Heart right ventricle (tissue), 16 donors: ENCODE data around the gene SREBF2. TPM values are rescaled to one million over a fixed set of nuclear protein-coding genes. Genes with fewer than 3 reads are reported as not detected.
"Not testable (repeated sequence)": the region's sequence is repeated elsewhere in the genome, so short reads cannot be mapped to it uniquely, and the experiment has no call there.

Experiments used
- ATAC-seq, 8 donors: fragments of 200-7000 bp; cut with Tn5 transposase; one replicate each; pipeline ENCODE4 v1.9.1; 2020; ENCODE audit warnings: mild to moderate bottlenecking in 8 of 8, moderate library complexity in 8 of 8, moderate number of reproducible peaks in 1 of 8
- DNase-seq, 2 donors: peaks; one replicate each; pipeline ENCODE4 v3.0.0-alpha.2; 2020
- H3K27ac ChIP-seq, 10 donors: fragments of 200-600 bp; sonication (generic) in 2 of 10; one replicate each; pipeline versions ENCODE4 v1.5.0 to v1.8.0; 2020 to 2022; ENCODE audit warnings: mild to moderate bottlenecking in 3 of 10
- H3K27me3 ChIP-seq, 7 donors: fragments of 200-600 bp; one replicate each; pipeline ENCODE4 v1.8.0; 2021 to 2022; ENCODE audit warnings: mild to moderate bottlenecking in 2 of 7
- H3K36me3 ChIP-seq, 9 donors: fragments of 200-600 bp; sonication (generic) in 1 of 9; one replicate each; pipeline versions ENCODE4 v1.5.0 to v1.8.0; 2020 to 2022; ENCODE audit warnings: mild to moderate bottlenecking in 2 of 9
- H3K4me1 ChIP-seq, 9 donors: fragments of 200-600 bp; sonication (generic) in 1 of 9; one replicate each; pipeline versions ENCODE4 v1.5.0 to v1.8.0; 2020 to 2022; ENCODE audit warnings: mild to moderate bottlenecking in 4 of 9
- H3K4me3 ChIP-seq, 10 donors: fragments of 200-600 bp; sonication (generic) in 2 of 10; one replicate each; pipeline versions ENCODE4 v1.5.0 to v1.8.0; 2020 to 2022; ENCODE audit warnings: mild to moderate bottlenecking in 7 of 10, moderate library complexity in 2 of 10
- H3K9me3 ChIP-seq, 11 donors: fragments of 200-600 bp in 10 of 11; sonication (generic) in 2 of 11; one replicate each; pipeline versions ENCODE4 v1.5.0 to v1.8.0; 2013 to 2022; ENCODE audit warnings: mild to moderate bottlenecking in 2 of 11, control low read depth in 1 of 11, moderate library complexity in 1 of 11
- CTCF ChIP-seq, 9 donors: fragments of 200-600 bp; sonication (generic) in 2 of 9; IDR thresholded peaks; one replicate each; pipeline versions ENCODE4 v1.5.0 to v1.8.0; 2021 to 2022; ENCODE audit warnings: antibody characterized with exemption in 9 of 9, mild to moderate bottlenecking in 5 of 9, moderate library complexity in 1 of 9
- whole genome bisulfite sequencing, 2 donors: extraction: QIAGEN DNeasy Blood & Tissue Kit; methylation state at CpG; one replicate each; pipeline ENCODE4 v1.1.7; 2013; ENCODE audit warnings: inconsistent platforms in 1 of 2; 5-methylcytosine and 5-hydroxymethylcytosine counted together
- intact Hi-C, 10 donors: fragments of 100-400 bp; cut with DNase I; formaldehyde crosslinking; loops; one replicate each; pipeline versions ENCODE4 v1.11.1 to v1.14.2; 2022
- polyA plus RNA-seq, 2 donors: library from polyadenylated mRNA; stranded (reverse); fragments of 200-250 nt; gene quantifications; one replicate each; pipeline ENCODE4 v1.2.3, GENCODE V29; 2013
- total RNA-seq, 10 donors: library from RNA; stranded (reverse); fragmentation: NEBNext Ultra II Directional in 3 of 10; extraction: Animal tissue kit (Norgen Biotek cat#: 25700) in 3 of 10; gene quantifications; one replicate each; pipeline versions ENCODE4 v1.2.1 to v1.2.4, GENCODE V29; 2021 to 2023
- donor health status: Arrhythmogenic right ventricular cardiomyopathy.
- donor health status: ischemic (EF 13 %, LVEDD 7.1; RV severe dilation, severe dysfunction).
- donor health status: healthy with polysubstance abuse.
- donor health status: DM: no; HTN: yes; CAD: no.
- donor health status: DM: no; HTN: no; CAD: no.
- donor health status: ischemic (EF 25% LVEDD 6.9; RV normal size, moderate dysfunction).
- donor health status: ischemic (EF 25% LVEDD 5.7; RV mildly dilated, moderate dysfunction).
- donor health status: healthy.
- donor health status: DM: yes; HTN: yes; CAD: no.
- donor health status: Ischemic cardiomyopathy.
- donor health status: ischemic (EF 35%, LVEDD 5.7; RV mildly dilated, moderate dysfunction).
- donor health status: nonischemic (EF 11% LVEDD 7.7; RV severe dilation, severe dysfunction).
- donor health status: DM: yes; HTN: yes; CAD: no.
- donor health status: PGD.
- donor health status: ischemic (EF 29% LVEDD 5.4; RV normal size, mild dysfunction).
- donor health status: nonischemic (EF 23%, LVEDD 6.1; RV moderate dilation, normal function).

SREBF2 gene
- total and polyA plus RNA-seq, 12 donors = 37.5 to 94.3 (median 71.3) TPM

GRCh38 chr22:41947424-41948080, 114.6 kb downstream of the SREBF2 start:
- peak overlapping the region in 9 of 10 donors; percentile 42 to 87 (median 66) for H3K4me3 ChIP-seq
- peaks cover 0 to 15% (median 0%) of the 10 kb centered on the region in 7 donors for H3K27me3 ChIP-seq
- intact Hi-C loops = no loop called here
- ATAC-seq (no peak), DNase-seq (no peak)
- no peaks in the 10 kb centered on the region for H3K36me3 ChIP-seq
- H3K4me1 ChIP-seq = peaks cover 0 to 24% (median 13%) of the 10 kb centered on the region in 9 donors
- peak overlapping the region in 2 of 10 donors; percentile 62 to 71 for H3K27ac ChIP-seq
- no peak for TF ChIP-seq CTCF (IDR thresholded peaks at IDR 0.05)
- 73 to 74% methylated on average over 21 of the region's 21 CpGs for WGBS, 2 donors
- no peaks in the 10 kb centered on the region for H3K9me3 ChIP-seq

- no peaks in the 10 kb centered on the region for H3K9me3 ChIP-seq
- peaks cover 0 to 24% (median 13%) of the 10 kb centered on the region in 9 donors for H3K4me1 ChIP-seq
- H3K27me3 ChIP-seq = peaks cover 0 to 15% (median 0%) of the 10 kb centered on the region in 7 donors
- DNase-seq = no peak
- no peaks in the 10 kb centered on the region for H3K36me3 ChIP-seq
- intact Hi-C loops = no loop called here
- no peak for TF ChIP-seq CTCF (IDR thresholded peaks at IDR 0.05)
- 94 to 96% methylated on average over 2 of the region's 2 CpGs for WGBS, 2 donors
- no peak overlapping the region for H3K4me3 ChIP-seq
- no peak for ATAC-seq
- H3K27ac ChIP-seq = no peak overlapping the region
Observed at GRCh38 chr22:41948142-41948541, 115.2 kb downstream of the SREBF2 start.

- H3K36me3 ChIP-seq, DNase-seq, intact Hi-C loops, H3K4me3 ChIP-seq, H3K9me3 ChIP-seq, ATAC-seq, H3K27ac ChIP-seq: not testable (repeated sequence)
- 84 to 97% methylated on average over 8 of the region's 8 CpGs for WGBS, 2 donors
- H3K27me3 ChIP-seq = peaks cover 0 to 15% (median 0%) of the 10 kb centered on the region in 7 donors
- H3K4me1 ChIP-seq = peaks cover 0 to 24% (median 10%) of the 10 kb centered on the region in 9 donors
Observed at GRCh38 chr22:41948928-41949296, 116.0 kb downstream of the SREBF2 start.

- Histone ChIP-seq H3K9me3 (no peaks in the 10 kb centered on the region), H3K4me1 (peaks cover 0 to 24% (median 10%) of the 10 kb centered on the region in 9 donors), H3K27me3 (peaks cover 0 to 15% (median 3%) of the 10 kb centered on the region in 7 donors), H3K27ac (no peak overlapping the region), H3K36me3 (no peaks in the 10 kb centered on the region), H3K4me3 (no peak overlapping the region)
- intact Hi-C loops = no loop called here
- ATAC-seq (no peak), DNase-seq (no peak)
- no peak for TF ChIP-seq CTCF (IDR thresholded peaks at IDR 0.05)
- WGBS, 2 donors = 86 to 87% methylated on average over 7 of the region's 7 CpGs
Observed at GRCh38 chr22:41949297-41949965, 116.5 kb downstream of the SREBF2 start.
